ENCODE measurements around the gene ROR2.

The ROR2 gene

DNA sequence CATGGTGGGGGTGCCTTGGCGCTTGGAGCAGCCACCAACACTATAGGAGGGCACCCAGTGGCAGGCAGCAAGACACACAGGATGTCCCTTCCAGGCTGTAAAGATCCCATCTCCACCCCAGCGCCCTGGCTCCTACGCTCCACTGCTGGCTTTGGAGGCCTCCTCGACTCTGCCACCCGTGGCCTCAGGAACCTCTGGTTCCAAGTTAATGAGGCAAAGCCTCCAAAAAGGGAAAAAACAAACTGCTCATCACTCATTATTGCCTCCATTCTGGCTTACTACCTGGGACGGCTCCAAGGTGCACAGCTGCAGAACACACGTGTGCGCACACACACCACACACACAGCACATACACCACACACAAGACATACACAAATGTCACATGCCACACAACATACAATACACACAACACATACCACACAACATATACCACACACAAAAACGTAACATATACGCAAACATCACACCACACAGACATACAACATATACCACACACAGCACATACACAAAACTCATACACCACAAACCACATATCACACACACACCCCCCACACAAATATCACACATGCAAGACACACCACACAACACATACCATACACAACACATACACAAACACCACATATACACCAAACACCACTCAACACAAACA lies 45.3 kb downstream of the ROR2 start:
- FAIRE-seq: no peak
- no peak for DNase-seq (ENCODE audit: insufficient read length, low spot score)

DNA sequence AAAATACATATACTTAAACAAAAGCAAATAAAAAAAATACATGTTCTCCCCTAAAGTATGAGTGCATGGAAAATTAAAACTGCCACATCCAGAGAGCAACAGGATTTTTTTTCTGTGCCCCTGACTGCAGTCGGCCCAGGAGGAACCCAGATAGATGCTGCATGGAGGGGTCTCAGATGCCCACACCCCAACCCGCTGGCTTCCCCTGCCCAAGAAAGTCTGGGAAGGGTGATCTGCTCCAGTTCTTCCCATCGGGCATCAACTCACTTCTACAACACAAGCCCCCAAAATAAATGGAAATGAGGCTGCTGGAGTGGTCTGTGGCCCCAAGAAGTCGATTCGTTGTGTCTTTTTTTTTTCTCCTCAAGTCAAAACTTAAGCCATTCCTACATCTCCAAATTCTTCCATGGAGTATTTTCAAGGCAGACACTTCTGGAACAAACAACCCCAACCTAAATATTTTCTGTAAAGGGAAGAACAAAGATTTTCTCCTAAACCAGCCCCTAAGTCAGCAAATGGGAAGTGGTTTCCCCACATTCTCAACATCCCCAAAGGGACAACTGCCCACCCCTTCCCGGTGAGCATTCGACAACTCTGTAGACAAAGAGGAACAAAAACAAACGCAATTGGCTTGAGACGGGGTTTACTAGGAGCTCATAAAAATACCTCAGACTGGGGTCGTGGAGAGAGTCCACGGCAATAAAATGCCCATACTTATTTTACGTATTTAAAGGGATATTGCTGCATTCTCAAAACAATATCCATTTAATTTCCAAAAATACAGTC lies 46.7 kb downstream of the ROR2 start:
- no peak for DNase-seq (ENCODE audit: insufficient read length, low spot score)
- no peak for FAIRE-seq

DNA sequence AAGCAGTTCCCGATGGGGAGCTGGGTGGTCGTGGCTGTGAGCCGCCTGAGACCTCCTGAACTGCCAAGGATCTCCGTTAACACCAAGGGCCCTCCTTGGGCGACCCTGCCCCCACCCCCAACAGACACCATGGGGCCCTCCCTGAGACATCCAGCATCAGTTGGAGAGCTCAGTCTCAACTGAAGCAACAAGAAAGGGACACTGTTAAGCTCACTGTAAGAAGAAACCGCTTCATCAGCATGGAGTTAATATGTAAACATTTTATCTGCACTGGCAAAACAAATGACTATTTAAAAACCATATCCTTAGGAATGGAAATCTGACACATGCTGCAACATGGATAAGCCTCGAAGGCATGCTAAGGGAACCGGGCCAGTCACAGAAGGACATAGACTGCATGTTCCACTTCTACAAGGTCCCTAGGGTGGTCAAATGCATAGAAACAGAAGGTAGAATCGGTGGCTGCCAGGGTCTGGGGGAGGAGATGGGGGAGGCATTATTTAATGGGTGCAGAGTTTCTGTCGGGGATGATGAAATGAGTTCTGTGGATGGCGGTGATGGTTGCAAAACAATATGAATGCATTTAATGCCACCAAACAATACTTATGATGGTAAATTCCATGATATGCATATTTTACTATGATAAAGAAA lies 47.4 kb downstream of the ROR2 start:
- DNase-seq (ENCODE audit: insufficient read length, low spot score) (no peak), FAIRE-seq (no peak)

DNA sequence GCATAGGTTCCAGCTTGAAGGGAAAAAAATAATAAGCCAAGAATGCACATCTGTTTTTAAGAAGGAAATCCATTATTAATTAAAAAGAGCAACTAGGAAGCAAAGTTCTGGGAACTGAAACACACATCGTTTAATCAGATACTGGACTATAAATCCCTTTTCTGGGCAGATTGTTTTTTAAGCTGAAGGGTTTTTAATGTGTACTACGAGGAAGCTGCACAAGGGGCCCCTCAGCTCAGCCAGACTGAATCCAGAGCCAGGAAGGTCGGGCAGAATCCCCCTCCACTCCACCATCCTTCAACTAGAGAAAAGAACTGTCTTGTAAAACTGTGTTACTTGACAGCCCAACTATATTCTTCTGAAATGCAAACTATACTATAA lies 49.2 kb downstream of the ROR2 start:
- FAIRE-seq (no peak), DNase-seq (ENCODE audit: insufficient read length, low spot score) (no peak)

DNA sequence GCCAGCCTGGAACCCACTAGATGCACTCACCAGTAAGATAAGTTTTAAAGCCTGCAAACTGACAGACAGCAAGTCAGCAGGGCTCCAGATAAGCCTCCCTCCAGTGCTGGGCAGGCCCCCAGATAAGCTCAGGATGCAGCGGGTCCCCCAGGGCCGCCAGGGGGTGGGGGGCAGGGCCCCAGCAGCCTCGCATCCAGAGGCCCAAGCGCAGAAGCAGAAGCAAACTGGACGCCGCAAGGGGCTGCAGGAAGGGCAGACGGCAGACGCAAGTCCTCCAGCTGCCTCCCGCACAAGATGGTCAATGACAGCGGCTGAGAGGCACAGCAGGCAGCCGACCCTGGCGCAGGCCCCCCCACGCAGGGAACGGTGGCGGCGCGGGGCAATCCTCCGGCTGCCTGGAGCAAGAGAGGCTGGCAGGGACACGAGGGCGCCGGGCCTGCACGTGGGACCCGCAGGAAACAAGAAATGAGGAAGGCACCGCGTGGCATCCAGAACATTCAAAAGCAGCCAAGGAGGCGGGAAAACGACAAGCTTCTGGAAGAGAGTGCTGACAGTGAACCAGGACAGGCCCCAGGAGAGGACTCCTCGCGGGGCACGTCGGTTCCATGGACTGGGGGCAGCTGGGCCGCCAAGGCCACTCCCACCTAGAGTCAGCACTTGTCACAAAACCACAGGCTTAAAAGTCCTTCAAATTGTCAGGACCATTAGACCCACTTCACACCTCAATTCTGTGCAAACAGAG lies 49.8 kb downstream of the ROR2 start:
- DNase-seq (ENCODE audit: insufficient read length, low spot score) (no peak), FAIRE-seq (no peak)

DNA sequence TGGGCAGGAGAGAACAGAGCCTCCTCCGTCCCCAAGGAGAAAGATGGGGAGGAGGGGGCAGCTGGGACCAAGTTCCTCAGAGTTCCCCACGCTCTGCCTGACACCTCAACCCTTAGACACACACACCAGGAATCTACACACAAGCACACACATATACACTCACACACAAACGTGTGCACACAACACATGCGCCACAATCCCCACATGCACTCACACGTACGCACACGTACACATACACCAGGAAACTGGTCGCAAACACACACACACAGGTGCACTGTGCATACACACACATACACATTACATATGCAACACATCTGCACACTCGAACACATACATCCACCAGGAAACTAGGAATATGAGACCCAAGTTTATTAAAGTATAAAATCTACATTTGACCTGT lies 50.4 kb downstream of the ROR2 start:
- no peak for DNase-seq (ENCODE audit: insufficient read length, low spot score)
- no peak for FAIRE-seq

DNA sequence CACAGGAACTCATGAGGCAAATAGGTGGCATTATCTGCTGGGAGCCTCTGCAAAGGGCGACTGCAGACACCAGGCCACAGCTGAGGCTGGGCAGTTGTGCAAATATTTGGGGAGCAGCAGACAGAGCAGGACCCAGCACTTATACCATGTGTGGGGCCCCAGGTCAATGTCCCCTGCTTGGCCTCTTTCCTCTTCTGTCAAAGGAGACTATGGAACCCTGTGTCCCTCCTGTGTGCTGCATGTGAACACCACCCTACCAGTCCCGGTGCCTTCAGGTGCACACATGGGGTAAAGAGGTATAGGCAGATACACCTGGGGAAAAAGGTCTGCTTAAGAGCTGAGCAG lies 50.8 kb downstream of the ROR2 start:
- FAIRE-seq (no peak), DNase-seq (ENCODE audit: insufficient read length, low spot score) (no peak)

DNA sequence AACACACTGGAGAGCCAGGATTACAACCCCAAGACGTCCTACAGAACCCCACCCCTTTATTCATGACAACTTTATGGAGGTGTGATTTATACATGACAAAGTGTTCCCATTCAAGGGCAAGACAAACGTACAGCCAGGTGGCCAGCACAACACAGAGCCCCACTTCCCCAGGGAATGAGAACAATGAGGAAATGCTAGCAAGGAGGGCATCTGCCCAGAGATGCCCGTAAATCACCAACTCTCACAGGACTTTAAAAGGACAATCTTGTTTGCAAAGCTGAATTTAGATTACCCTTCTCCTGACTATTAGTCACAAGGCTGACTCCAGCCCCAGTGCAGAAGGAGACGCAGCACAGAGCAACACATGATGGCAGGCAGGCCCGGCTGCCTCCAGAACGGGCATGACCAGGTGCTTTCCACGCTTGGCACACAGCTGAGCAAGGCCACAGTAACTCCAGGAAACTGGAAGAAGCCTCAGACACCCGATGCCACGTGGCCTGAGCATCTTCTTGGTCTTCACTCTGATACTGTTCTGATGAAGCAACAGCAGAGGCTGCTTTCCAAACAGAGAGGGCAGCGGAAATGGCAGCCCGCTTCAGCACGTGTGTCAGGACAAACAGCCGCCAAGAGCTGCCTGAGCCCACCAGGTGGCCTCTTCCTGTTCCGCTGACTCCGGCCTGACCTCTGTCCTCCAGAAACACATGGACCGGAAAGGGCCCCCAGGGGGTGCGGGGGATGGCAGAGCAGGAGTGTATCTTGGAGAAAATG lies 51.4 kb downstream of the ROR2 start:
- DNase-seq (ENCODE audit: insufficient read length, low spot score) (no peak), FAIRE-seq (no peak)

DNA sequence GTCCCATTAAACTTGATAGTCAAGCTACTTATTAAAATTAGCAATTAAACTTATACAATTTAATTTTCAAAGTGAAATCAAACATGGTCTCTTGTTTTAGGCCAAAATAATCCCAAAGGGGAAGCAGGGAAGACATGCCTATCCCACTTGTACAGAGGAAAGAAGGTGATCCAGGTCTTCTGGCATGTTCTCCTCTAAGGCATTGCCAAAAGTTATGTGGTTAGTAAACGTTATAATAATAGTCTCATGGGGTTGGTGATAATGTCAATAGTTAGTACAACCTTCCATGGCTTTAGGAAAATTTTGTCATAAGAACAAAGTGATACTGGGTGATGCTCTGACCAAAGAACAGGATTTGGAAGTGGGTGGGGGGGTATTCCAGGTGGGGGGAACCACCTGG lies 52.8 kb downstream of the ROR2 start:
- no peak for FAIRE-seq
- no peak for DNase-seq (ENCODE audit: insufficient read length, low spot score)

DNA sequence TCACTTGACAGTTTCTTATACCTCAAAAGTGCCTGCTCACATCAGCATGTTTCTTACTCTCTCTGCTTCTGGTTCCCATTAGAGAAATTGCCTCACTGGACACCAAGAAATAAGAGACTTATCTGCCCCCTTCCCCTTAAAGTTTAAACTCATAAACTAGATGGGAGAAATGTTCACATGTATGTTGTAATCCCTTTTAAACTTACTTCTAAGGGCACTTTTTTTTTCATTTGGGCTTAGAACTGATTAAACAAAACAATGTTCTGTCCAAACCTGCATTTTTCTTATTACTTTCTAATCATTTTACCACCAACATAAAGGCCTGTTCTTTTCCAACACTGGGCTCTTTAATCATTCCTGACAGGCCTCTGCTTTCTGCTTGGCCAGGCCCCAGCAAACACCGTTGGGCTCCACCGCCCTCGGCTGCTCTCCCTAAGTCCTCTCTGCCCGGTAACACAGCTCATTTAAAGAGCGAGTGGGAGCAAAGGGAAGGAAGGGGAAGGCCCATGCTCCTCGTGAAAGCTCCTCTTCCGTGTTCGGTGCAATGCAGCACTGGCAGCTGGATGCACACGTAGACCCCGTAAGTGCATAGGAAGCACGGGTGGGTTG lies 53.4 kb downstream of the ROR2 start:
- no peak for FAIRE-seq

DNA sequence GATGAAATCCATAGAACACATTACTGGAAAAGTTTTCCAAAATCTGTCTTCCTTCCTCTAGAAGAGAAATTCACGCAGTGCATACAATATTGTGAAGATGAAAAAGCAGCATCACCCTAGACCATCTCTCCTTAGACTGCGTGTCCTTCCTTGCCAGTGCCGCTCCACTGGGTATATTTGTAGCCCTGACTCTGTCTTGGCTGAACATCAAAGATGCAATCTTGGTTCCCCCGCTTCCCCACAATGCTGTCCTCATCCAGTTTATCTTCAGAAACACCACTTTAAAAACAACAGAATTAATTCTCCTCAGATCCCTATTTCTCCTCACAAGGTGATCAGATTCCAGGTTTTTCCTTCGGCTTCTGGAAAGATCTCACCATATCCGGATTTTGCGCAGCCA lies 53.9 kb downstream of the ROR2 start:
- DNase-seq (ENCODE audit: insufficient read length, low spot score): no peak
- no peak for FAIRE-seq

More for the DNA sequence above, 53.4 kb downstream of the ROR2 start:
- no peak for DNase-seq (ENCODE audit: insufficient read length, low spot score)

DNA sequence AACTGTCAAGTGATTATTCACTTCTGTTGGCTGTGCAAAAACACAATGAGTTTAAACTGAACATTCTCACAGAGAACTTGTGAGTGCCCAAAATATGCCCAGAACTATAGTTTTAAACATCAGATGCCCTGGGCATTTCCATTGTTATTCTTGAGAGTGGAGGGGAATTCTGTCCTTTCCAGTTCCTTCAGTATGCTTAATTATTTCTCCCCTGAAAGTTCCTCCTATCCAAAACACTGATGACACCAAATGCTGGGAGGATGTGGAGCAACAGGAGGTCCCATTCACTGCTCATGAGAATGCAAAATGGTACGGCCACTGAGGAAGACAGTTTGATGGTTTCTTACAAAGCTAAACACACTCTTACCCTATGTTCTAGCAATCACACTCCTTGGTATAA lies 55.5 kb downstream of the ROR2 start:
- no peak for DNase-seq (ENCODE audit: insufficient read length, low spot score)

DNA sequence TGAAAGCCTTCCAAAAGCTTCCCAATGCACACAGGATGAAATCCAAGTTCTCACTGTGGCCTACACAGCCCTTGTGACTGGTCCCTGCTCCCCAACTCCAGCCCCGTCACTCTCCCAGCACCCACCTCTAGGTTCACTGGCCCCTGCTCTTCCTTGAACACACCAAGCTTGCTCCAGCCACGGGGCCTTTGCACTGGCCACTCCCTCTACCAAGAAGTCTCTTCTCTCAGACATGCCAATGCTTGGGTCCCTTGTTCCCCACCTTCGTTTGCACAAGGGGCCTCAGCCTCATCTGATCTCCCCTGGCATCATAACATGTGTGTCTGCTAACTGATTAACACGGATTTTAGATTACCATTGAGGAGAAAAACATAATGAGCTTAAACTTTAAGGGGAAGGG lies 56.0 kb downstream of the ROR2 start:
- no peak for DNase-seq (ENCODE audit: insufficient read length, low spot score)
- FAIRE-seq: no peak

More for the DNA sequence above, 55.5 kb downstream of the ROR2 start:
- no peak for FAIRE-seq

DNA sequence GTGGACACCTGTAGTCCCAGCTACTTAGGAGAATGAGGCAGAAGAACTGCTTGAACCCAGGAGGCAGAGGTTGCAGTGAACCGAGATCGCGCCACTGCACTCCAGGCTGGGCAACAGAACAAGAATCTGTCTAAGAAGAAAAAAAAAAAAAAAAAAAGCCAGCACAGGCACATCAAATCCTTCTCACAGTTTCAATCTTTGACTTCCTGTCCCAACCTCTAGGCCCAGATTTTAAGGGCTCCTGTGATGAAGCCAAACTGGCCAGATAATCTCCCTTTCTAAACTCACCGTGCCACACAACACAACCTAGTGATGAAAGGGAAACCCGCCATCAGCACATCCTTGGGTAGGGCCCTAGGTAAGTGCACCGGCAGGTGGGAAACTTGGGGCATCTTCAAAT lies 58.1 kb downstream of the ROR2 start:
- FAIRE-seq (no peak), DNase-seq (ENCODE audit: insufficient read length, low spot score) (no peak)

DNA sequence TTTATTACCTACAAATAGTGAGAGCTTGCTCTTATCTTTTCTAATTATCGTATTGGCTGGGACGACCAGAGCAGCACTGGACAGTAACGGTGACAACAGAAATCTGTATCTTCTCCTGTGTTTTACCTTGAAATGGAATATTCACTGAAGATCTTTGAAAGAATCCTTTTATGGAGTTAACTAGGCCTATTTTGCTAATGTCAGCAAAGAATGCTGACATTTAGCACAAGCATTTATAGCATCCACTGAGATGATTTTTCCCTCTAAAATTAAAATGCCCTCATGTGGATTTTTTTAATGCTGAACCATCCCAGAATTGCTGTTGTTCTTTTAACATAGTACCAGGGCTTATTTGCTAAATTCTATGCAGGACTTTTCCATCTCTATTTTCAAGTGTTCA lies 59.4 kb downstream of the ROR2 start:
- DNase-seq (ENCODE audit: insufficient read length, low spot score) (no peak), FAIRE-seq (no peak)

DNA sequence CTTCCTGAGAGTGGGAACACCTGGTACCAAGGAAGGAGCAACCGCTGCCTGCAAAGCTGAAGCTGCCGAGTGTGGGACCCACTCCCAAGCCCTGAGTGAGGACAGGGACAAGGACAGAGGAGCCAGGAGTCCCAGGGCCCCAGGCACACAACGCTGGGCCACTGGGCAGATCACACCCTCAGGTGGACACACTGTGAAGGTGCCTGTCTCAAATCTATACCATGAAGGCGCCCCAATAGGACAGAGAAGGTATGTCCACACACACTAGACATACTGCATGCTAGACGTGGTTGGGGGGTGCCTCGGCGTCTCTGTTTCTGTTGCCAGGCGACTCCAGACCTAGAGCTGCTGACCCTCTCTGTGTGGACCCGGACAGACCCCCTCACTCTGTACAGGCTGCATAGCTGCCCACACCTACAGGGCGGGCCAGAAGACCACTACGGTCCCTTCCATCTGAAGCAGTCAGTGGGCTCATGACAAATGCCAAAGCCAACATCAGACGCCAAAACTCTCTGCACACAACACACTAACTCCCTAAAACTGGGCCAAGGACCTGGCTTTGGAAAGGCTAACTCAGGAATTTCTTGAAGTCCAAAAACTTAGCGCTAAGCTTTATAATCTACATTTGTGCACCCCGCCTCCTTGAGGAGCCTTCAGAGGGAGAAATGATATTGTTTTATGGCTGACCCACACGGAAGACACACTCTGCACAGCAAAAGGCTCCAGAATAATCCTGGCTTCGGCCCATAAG lies 60.7 kb downstream of the ROR2 start:
- DNase-seq (ENCODE audit: insufficient read length, low spot score): no peak
- FAIRE-seq: no peak

DNA sequence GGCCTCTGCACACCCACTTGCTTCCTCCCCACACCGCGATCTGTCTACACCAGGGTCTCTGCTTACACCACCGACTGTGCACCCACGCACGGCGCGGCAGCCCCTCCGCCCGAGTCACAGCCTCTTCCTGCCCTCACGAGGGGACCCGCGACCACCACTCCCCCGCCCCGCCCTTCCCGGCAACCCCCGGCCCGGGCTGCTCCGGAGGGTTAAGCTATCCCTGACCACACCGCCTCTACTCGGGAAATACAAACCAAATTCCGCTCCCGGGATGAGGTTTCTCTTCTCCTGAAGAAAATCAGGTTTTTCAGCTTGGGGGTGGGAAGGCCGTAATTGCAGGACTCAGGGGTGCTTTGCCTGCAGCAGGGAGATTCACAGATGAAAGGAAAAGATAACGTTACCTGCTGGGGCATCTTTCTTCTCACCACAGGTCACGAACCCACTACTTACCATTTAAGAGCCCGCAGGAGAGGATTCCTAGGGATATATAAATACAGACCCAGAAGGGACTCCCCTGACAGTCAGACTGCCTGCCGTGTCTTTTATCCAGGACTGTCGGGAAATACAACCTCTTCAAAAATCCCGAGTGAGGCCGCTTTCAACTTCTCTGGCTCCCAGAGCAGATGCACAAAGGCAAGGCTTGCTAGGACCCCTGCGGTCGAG lies 63.5 kb downstream of the ROR2 start:
- DNase-seq (ENCODE audit: insufficient read length, low spot score) (no peak), FAIRE-seq (no peak)

DNA sequence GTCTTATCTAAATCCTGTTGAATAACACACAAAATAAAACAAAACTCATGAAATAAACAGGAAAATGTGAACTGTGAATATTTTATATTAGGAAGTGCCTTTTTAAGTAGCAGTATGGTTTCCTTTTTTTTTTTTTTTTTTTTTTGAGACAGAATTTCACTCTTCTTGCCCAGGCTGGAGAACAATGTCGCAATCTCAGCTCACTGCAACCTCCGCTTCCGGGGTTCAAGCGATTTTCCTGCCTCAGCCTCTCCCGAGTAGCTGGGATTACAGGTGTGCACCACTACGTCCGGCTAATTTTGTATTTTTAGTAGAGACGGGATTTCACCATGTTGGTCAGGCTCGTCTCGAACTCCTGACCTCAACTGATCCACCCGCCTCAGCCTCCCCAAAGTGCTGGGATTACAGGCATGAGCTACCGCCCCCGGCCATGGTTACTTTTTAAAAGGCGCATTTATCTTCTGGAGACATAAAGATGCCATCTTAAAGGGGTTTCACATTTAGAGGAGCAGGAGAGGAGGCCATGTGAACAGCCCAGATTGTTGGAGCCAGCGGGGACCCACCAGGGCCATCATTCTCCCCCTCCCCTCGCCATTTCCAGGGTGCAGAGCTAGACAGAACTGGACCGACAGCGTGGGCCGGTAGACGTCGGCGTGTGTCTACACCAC lies 64.1 kb downstream of the ROR2 start:
- DNase-seq (ENCODE audit: insufficient read length, low spot score) (no peak), FAIRE-seq (no peak)

Measured in GM19239 (cell line).